Measurements from ENCODE around the gene FLOT1.
"Not testable (repeated sequence)": the region's sequence is repeated elsewhere in the genome, so short reads cannot be mapped to it uniquely, and the experiment has no call there.

FLOT1 gene

GRCh38 chr6:30722280-30723112 is 20.0 kb downstream of the FLOT1 start:
- peak; percentile 66 to 99 for DNase-seq

- peak; percentile 82 to 90 for DNase-seq
Measured at GRCh38 chr6:30722025-30722279, 20.5 kb downstream of the FLOT1 start.

DNA sequence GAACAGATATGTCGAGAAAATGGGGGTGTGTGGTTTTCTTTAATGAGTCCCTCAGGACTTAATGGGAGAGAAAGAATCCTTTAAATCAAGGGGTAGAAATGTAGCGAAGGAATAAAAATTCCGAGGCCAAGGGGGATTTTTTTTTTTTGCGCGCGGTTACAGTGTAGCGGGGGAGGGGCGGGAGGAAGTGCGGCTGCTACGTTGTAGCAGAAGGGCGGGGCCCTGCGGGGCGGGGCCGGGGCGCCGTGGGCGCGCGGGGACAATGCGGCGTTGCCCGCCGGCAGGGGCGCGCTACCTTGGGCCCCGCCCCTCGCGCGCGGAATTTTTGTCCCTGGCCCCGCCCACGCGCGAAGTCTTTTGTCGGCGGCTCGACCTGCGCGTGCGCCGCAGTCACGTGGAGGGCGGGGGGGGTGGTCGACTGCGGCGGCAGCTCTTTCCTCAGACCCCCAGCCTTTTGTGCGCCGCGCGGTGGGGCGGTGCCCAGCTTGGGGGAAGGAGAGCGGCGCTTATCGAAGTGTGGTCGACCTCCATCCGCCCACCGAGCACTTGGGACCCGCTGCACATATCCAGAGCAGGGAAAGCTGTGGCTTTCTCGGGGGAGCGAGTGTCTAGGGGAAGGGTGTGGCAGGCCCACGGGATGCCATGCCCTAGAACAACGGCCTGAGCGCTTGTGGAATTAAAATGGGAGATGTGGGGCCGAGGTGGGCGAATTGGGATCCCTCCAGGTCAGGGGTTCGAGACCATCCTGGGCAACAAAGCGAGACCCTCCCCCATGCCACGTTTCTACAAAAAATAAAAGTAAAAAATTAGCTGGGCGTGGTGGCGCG is 21.1 kb downstream of the FLOT1 start:
- peak; percentile 95 to 98 for DNase-seq

GRCh38 chr6:30720738-30721197 is 21.7 kb downstream of the FLOT1 start:
- peak; percentile 61 to 64 for DNase-seq

DNA sequence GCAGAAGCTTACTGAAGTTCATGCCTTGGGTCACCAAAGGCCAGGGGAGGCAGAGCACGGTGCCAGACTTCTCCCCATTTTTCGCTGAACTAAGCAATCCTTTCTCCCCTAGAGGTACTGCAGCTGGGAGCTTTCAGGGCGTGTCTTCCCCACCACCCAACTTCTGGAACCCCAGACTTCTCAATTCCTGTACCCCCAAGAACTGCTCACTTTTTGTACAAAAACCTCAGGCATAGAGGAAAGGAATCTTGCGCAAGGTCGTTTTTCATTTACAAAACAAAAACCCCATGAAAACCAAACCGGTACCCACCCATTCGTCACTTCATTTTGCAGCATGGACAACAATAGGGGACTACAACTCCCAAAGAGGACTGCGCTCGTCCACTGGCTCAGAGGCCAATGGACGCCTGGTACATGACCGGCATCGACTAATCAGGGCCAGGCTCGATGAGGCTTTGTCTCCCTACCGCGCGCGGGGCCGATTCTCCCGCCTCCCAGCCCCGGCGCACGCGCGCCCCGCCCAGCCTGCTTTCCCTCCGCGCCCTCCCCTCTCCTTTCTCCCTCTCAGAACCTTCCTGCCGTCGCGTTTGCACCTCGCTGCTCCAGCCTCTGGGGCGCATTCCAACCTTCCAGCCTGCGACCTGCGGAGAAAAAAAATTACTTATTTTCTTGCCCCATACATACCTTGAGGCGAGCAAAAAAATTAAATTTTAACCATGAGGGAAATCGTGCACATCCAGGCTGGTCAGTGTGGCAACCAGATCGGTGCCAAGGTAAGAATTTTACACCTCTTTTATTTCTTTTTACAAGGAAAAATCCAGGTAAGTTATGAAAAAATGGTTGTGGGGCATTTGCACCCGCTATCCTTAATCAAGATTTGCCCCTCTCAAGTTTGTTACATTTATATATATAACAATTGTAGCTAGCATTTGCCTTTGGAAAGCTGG is 22.4 kb downstream of the FLOT1 start, which contains the start of gene TUBB:
Gene TUBB, plus strand, starts transcription at position 562 of the 947 bp plus-strand sequence. Its CDS starts 155 bp downstream, at position 717.
- DNase-seq = peak; percentile 97 to 99

GRCh38 chr6:30719356-30719755 is 23.1 kb downstream of the FLOT1 start:
- no peak for DNase-seq

DNA sequence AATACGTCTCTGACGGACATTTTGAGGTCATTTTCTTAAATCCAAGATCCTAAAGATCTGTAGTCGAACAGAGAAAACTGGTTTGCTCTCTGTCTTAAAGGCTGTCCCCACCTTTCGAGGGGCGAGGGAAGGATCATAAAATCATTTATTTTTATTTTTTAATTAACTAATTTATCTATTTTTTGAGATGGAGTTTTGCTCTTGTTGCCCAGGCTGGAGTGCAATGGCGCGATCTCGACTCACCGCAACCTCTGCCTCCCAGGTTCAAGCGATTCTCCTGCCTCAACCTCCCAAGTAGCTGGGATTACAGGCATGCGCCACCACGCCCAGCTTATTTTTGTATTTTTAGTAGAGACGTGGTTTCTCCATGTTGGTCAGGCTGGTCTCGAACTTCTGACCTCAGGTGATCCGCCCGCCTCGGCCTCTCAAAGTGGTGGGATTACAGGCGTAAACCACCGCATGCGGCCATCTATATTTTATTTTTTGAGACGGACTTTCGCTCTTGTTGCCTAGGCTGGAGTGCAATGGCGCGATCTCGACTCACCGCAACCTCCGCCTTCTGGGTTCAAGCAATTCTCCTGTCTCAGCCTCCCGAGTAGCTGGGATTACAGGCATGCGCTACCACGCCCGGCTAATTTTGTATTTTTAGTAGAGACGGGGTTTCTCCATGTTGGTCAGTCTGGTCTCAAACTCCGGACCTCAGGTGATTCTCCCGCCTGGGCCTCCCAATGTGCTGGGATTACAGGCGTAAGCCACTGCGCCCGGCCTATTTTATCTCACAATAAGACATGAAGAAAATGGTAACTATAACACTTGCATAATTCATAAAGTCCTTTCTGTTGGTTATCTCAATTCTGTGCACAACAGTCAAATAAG is 24.4 kb downstream of the FLOT1 start:
- DNase-seq = not testable (repeated sequence)

DNA sequence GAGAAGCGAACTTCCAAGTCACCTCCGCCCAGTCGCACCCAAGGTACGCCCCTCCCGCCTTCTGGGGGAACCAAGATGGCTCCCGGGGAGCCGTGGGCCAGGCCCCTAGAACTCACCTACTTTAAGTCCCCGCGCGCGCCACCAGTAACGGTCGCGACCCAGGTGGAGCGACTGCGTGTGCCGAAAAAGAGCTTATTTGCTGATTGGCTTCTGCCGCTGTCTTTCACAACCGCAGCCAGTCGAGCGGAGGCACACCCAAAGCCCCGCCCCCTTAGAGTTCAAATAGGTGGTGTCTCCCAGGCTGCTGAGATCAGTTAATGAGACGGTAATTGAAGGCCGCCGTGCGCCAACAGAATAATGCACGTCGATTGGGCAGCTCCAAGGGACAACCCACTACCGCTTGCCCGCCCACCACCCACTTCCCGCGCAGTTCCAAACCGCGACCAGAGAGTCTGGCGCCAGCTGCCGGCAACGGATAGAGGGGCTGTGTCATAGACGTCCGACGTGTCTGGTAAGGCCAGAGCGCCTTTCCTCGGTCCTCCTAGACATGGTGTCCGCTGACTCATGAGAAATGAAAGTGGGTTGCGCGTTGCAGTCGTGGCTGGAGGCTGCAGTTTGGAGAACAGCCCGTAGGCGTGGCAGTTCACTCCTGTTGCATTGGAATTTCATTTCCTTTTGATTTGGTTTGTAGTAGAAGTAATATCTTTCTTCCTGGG is 25.2 kb downstream of the FLOT1 start, which contains the start of gene MDC1:
Gene MDC1, minus strand, starts transcription at position 153 of the 716 bp plus-strand sequence. CDS start 2,106 bp downstream, outside the sequence.
- DNase-seq = peak; percentile 98 to 100

GRCh38 chr6:30716879-30717128 is 25.7 kb downstream of the FLOT1 start:
- DNase-seq = no peak

DNA sequence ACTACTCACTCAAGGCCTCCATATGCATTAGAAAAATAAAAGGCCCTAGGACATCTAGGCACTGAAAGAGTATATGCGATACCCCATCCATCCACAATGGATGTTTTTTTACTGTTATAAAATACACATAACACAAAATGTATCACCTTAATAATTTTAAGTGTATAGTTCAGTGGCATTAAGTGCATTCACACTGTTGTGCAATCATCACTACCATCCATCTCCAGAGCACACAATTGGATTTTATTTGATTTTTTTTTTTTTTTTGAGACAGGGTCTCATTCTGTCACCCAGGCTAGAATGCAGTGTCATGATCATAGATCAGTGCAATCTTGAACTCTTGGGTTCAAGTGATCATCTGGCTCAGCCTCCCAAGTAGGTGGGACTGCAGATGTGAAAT is 28.2 kb downstream of the FLOT1 start:
- no peak for DNase-seq

GRCh38 chr6:30712441-30712945 is 30.0 kb downstream of the FLOT1 start:
- no peak for DNase-seq

GRCh38 chr6:30711758-30712380 is 30.6 kb downstream of the FLOT1 start:
- no peak for DNase-seq

DNA sequence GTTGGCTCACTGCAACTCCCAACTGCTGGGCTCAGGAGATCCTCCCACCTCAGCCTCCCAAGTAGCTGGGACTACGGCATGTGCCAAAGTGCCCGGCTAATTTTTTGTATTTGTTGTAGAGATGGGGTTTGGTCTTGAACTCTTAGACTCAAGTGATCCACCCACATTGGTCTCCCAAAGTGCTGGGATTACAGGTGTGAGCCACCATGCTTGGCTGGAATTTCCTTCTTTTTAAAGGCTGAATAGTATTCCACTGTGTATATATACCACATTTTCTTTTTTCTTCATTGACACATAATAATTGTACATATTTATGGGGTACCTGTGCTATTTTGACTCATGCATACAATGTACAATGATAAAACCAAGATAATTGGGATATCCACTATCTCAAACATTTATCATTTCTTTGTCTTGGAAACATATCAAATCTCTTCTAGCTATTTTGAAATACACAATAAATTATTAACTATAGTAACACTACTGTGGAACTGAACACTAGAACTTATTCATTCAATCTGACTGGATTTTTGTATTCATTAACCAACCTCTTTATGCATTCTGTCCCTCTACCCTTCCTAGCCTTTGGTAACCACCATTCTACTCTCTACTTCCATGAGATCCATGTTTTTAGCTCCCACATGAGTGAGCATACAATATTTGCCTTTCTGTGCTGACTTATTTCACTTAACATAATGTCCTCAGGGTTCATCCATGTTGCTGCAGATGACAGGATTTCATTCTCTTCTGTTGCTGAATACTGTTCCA is 33.2 kb downstream of the FLOT1 start:
- DNase-seq = no peak

- no peak for DNase-seq
Measured at GRCh38 chr6:30707281-30707850, 35.1 kb downstream of the FLOT1 start.

DNA sequence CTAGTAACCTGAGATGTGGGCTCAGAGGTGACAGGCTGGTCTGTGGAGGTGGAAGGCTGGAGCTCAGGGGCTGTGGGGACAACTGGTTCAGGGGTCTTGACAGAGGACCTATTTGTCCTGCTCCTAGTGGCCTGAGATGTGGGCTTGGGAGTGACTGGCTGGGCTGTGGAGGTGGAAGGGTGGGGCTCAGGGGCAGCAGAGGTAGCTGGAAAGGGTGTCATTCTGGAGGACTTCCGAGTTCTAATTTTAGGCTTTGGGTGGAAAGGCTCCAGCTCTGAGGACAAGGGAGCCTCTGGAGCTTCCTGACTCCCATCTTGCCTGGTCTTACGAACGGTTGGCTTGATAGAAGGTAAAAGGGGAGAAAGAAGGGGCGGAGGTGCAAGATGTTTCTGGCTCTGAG is 36.9 kb downstream of the FLOT1 start:
- no peak for DNase-seq

DNA sequence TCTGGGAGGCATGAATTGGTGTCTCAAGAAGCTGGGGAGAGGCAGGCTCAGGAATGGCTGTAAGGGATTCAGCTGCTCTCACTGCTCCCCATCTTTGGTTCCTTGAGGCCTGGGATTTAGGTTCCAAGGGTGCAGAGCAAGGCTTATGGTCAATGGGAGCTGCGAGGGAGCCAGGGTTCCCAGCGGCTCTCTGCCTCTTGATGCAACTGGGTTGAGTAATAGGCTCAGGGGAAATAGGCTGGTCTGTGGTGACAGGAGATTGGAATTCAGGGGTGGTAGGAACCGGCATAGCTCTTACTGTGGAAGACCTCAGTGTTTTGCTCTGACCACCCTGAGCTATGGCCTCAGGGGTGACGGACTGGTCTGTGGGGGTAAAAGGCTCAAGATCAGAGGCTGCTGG is 38.7 kb downstream of the FLOT1 start:
- DNase-seq = peak in 1 of 2 donors; percentile 34

- DNase-seq = no peak
Measured at GRCh38 chr6:30703011-30703410, 39.5 kb downstream of the FLOT1 start.

- peak; percentile 71 to 77 for DNase-seq
Measured at GRCh38 chr6:30700340-30700739, 42.1 kb downstream of the FLOT1 start.

DNA sequence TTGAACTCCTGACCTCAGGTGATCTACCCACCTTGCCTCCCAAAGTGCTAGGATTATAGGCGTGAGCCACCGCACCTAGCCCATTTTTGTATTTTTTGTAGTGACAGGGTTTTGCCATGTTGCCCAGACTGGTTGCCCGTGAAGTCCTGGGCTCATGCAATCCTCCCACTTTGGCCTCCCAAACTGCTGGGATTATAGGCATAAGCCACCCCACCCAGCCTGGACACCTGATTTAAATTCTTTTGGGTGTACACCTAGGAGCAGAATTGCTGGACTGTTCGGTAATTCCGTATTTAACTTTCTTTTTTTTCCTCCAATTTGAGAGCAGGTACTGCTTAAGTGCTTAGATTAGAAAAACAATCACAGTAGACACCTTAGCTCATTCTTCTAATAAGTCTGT is 46.1 kb downstream of the FLOT1 start:
- DNase-seq = no peak

Measured in inflammatory macrophage treated with lipopolysaccharide for 1 hour (primary cell).